AG04450 (cell line): ENCODE results near the gene SMIM32. TPM values are rescaled to one million over a fixed set of nuclear protein-coding genes. Genes with fewer than 3 reads are reported as not detected.

Experiments used
- CTCF ChIA-PET: fragments of 300-600, 350-600 bp; formaldehyde crosslinking; extraction: SDS; loops from one replicate; lab custom pipeline; 2022; ENCODE audit warnings: antibody characterized with exemption, inconsistent platforms; lab: Charles Lee
- POLR2A ChIA-PET: fragments of 350-600 bp; formaldehyde crosslinking; extraction: SDS; loops from one replicate; lab custom pipeline; 2021; ENCODE audit warnings: antibody characterized with exemption, inconsistent platforms; lab: Yijun Ruan, JAX
- DNase-seq: peaks from one replicate; pipeline ENCODE4 v3.0.0-alpha.2; 2011; ENCODE audit warnings: low read depth, low spot score
- H3K27ac ChIP-seq: one replicate; pipeline ENCODE4 v1.5.1; 2012; ENCODE audit warnings: low read depth, low read length, control low read depth
- H3K27me3 ChIP-seq: one replicate; pipeline ENCODE4 v1.6.0; 2012; ENCODE audit warnings: low read length; ENCODE audit not compliant: control insufficient read depth, insufficient read depth
- H3K4me3 ChIP-seq: 2 replicates; pipeline ENCODE4 v1.5.1; 2011; ENCODE audit warnings: mild to moderate bottlenecking, low read depth, low read length, control low read depth
- H3K9me3 ChIP-seq: 2 replicates; pipeline ENCODE4 v1.5.1; 2012; ENCODE audit warnings: low read length; ENCODE audit not compliant: control insufficient read depth, insufficient read depth
- polyA plus RNA-seq: library from polyadenylated mRNA; depleted of rRNA; stranded (reverse); fragments of >200 nt; gene quantifications from 2 replicates; pipeline ENCODE4 v1.2.3, GENCODE V29; 2011
- TF ChIP-seq, protein P1 (sequence below): IDR thresholded peaks from 2 replicates; pipeline ENCODE4 v1.5.1; 2011; ENCODE audit warnings: low read depth, low read length, control low read depth, inconsistent platforms

Gene SMIM32
- polyA plus RNA-seq, 1 experiment = not detected

DNA sequence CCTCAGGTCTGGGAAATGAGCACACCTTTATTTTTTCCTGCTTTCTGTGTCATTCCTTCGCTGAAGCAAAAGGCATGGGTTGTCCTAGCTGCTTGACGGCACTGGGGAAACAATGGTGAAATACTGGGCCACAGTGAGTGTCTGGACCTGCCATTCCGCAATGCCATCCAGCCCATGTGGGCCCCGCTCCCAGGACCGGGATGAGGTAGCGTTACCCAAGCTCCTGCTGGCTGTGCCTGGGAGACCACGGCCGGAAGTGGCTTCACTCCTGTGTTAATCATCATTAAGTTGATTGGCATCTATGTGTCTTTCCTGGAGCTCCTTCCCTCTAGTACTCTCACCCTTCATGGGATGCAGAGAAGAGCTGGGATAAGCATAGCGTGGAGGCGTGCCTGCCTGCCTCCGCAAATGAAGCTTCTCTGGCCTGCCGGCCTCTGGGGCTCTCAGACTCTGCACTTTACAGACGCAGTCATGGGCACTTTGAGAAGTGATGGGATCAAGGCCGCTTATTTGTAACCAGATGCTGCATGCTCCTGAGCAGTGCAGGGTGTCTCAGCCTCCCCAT, 16.5 kb upstream of the SMIM32 start:
- TF ChIP-seq, protein P1, sequence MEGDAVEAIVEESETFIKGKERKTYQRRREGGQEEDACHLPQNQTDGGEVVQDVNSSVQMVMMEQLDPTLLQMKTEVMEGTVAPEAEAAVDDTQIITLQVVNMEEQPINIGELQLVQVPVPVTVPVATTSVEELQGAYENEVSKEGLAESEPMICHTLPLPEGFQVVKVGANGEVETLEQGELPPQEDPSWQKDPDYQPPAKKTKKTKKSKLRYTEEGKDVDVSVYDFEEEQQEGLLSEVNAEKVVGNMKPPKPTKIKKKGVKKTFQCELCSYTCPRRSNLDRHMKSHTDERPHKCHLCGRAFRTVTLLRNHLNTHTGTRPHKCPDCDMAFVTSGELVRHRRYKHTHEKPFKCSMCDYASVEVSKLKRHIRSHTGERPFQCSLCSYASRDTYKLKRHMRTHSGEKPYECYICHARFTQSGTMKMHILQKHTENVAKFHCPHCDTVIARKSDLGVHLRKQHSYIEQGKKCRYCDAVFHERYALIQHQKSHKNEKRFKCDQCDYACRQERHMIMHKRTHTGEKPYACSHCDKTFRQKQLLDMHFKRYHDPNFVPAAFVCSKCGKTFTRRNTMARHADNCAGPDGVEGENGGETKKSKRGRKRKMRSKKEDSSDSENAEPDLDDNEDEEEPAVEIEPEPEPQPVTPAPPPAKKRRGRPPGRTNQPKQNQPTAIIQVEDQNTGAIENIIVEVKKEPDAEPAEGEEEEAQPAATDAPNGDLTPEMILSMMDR = no peak
- Histone ChIP-seq H3K27ac (no peak overlapping the region), H3K9me3 (no peaks in the 10 kb centered on the region), H3K4me3 (no peak overlapping the region), H3K27me3 (peaks cover 13% of the 10 kb centered on the region)
- ChIA-PET CTCF (no interaction called here), POLR2A (no interaction called here)
- DNase-seq = no peak

DNA sequence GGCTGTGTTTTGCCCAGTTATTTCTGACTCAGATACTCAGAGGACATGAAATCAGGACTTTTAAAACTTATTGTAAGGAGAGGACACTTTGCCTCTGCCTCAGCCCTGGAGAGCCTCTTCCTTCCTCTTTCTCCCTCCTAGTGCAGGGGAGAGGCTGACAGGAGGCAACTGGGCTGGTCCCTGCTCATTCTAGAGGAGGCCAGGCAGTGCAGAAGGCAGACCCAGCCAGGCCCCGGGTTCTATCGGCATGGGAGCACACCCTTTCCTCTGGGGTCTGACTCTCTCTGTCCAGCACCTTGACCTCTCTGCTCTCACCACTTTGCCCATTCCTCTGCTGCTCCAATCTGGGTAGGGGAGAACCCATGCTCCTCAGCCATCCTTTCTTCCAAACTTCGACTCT, 16.0 kb upstream of the SMIM32 start:
- no peak for DNase-seq
- ChIA-PET POLR2A (no interaction called here), CTCF (no interaction called here)
- TF ChIP-seq, protein P1 = no peak
- H3K9me3 ChIP-seq = no peaks in the 10 kb centered on the region
- peaks cover 15% of the 10 kb centered on the region for H3K27me3 ChIP-seq
- H3K4me3 ChIP-seq = no peak overlapping the region
- H3K27ac ChIP-seq = no peak overlapping the region

DNA sequence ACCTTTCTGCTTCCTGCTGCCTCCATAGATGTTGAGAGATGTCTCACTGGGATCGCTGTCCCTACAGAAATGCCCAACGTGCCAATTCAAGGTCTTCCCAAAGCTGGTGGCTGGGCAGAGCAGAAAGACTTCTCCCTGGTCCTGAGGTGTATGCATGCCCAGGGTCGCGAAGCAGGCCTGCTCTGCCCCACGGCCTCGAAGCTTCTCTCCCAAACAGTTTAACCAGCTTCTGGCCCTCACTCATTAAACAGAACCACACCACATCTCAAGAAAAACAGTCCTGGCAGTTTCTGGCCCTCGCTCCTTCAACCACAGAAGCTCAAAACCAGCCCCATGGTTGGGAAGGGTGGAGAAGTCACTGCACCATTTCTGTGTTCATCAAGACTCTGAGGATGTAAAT, 14.7 kb upstream of the SMIM32 start:
- Histone ChIP-seq H3K4me3 (no peak overlapping the region), H3K27ac (no peak overlapping the region), H3K9me3 (no peaks in the 10 kb centered on the region), H3K27me3 (peaks cover 16% of the 10 kb centered on the region)
- POLR2A ChIA-PET = no interaction called here
- CTCF ChIA-PET = no interaction called here
- no peak for DNase-seq
- TF ChIP-seq, protein P1 = no peak

DNA sequence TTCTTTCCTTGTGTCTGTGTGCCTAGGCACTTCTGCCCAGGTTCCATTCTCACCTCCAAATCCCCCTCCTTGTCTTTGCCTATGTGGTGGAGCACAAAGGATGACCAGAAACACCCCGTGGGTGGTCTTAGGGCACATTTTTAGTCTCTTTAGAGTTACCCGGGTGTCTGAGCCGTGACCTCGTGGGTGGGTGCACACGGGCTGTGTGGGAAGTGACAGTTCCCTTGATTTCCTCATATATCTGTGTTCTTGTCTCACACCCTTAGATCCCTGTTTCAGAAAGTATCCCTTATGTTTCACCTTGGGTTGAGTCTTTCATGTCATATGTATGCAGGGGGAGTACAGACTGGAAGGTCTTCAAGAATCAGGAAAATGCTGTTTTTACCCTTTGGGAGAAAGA, 13.4 kb upstream of the SMIM32 start:
- CTCF ChIA-PET = no interaction called here
- TF ChIP-seq, protein P1 = no peak
- POLR2A ChIA-PET = no interaction called here

DNA sequence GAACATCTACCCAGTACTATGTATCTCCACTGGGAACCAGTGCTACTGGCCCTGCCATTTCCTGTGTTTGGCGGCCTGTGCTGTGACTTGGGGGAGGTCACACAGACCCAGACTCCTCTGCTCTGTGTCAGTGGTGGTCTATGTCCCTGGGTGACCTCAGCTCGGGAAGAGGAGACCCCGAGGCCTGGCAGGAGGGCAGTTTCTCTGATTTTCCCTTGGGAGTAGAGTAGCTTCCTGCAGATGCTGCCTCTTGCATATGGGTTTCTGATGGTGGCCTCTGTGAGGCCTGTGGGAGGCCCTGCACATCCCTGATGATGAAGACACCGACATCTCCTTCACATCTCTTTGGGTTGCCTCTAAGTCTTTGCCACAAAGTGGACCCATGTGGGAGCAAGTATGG, 13.0 kb upstream of the SMIM32 start:
- POLR2A ChIA-PET = no interaction called here
- Histone ChIP-seq H3K9me3 (no peaks in the 10 kb centered on the region), H3K27ac (no peak overlapping the region), H3K27me3 (peaks cover 22% of the 10 kb centered on the region), H3K4me3 (no peak overlapping the region)
- CTCF ChIA-PET = no interaction called here
- no peak for DNase-seq
- TF ChIP-seq, protein P1 = no peak

More for the DNA sequence above, 13.4 kb upstream of the SMIM32 start:
- no peak for DNase-seq
- Histone ChIP-seq H3K27me3 (peaks cover 22% of the 10 kb centered on the region), H3K4me3 (no peak overlapping the region), H3K9me3 (no peaks in the 10 kb centered on the region), H3K27ac (no peak overlapping the region)
